A673 (cell line): ENCODE data around the gene GALNT10.

Experiments used
- CTCF ChIP-seq: fragments of 300-800, 200-600 bp; sonication (generic); conservative IDR thresholded peaks from 2 replicates; pipeline ENCODE4 v1.5.1; 2017; ENCODE audit warnings: low read depth, mild to moderate bottlenecking, antibody characterized with exemption, low read length, moderate library complexity, mixed read lengths
- EZH2 ChIP-seq: fragments of 200-600 bp; sonication (generic); IDR thresholded peaks from 2 replicates; pipeline ENCODE4 v1.6.1; 2017; ENCODE audit warnings: borderline replicate concordance, low read depth, mild to moderate bottlenecking, mixed read lengths, antibody characterized with exemption, low read length; ENCODE audit not compliant: poor library complexity, severe bottlenecking

GRCh38 chr5:154375329-154376008 lies 184.9 kb downstream of the GALNT10 start:
- TF ChIP-seq CTCF (no peak), EZH2 (no peak)
